Trophoblast cell (in vitro differentiated cells and primary cell): ENCODE results near the gene NCAPH2.

Source experiments
- DNase-seq, 2 donors: peaks; one replicate each; pipeline ENCODE4 v3.0.0-alpha.2; 2016
- H2AFZ ChIP-seq: 2 replicates; pipeline ENCODE4 v1.6.1; 2013; ENCODE audit warnings: low read length, moderate library complexity, mild to moderate bottlenecking; ENCODE audit not compliant: insufficient read depth, poor library complexity
- H2AK5ac ChIP-seq: 2 replicates; pipeline ENCODE4 v1.6.1; 2013; ENCODE audit warnings: mild to moderate bottlenecking, low read length
- H2BK120ac ChIP-seq: 2 replicates; pipeline ENCODE4 v1.6.1; 2013; ENCODE audit warnings: low read length, mild to moderate bottlenecking, moderate library complexity; ENCODE audit not compliant: insufficient read depth, poor library complexity
- H2BK12ac ChIP-seq: 2 replicates; pipeline ENCODE4 v1.6.1; 2013; ENCODE audit warnings: mild to moderate bottlenecking, low read length, moderate library complexity
- H2BK5ac ChIP-seq: 2 replicates; pipeline ENCODE4 v1.6.1; 2013; ENCODE audit warnings: low read length, low read depth, moderate library complexity, mild to moderate bottlenecking; ENCODE audit not compliant: poor library complexity
- H3K14ac ChIP-seq: 2 replicates; pipeline ENCODE4 v1.6.1; 2013; ENCODE audit warnings: mild to moderate bottlenecking, low read length
- H3K18ac ChIP-seq: 2 replicates; pipeline ENCODE4 v1.6.1; 2013; ENCODE audit warnings: mild to moderate bottlenecking, low read length
- H3K23ac ChIP-seq: 2 replicates; pipeline ENCODE4 v1.6.1; 2013; ENCODE audit warnings: low read length
- H3K27ac ChIP-seq: 2 replicates; pipeline ENCODE4 v1.5.1; 2013; ENCODE audit warnings: low read depth, mild to moderate bottlenecking, inconsistent platforms, low read length, moderate library complexity
- H3K27me3 ChIP-seq: 2 replicates; pipeline ENCODE4 v1.6.1; 2013; ENCODE audit warnings: inconsistent platforms, mild to moderate bottlenecking, low read length, moderate library complexity; ENCODE audit not compliant: insufficient read depth
- H3K36me3 ChIP-seq, 2 experiments: 1 replicate in 1 of 2; 2 replicates in 1 of 2; pipeline ENCODE4 v1.6.1; 2013; ENCODE audit warnings: low read length in 2 of 2, mild to moderate bottlenecking in 2 of 2, moderate library complexity in 1 of 2; ENCODE audit not compliant: insufficient read depth in 2 of 2, control insufficient read depth in 1 of 2
- H3K4ac ChIP-seq: 2 replicates; pipeline ENCODE4 v1.6.1; 2013; ENCODE audit warnings: low read depth, mild to moderate bottlenecking, low read length, moderate library complexity
- H3K4me1 ChIP-seq, 2 experiments: 1 replicate in 1 of 2; 2 replicates in 1 of 2; pipeline ENCODE4 v1.6.1; 2013; ENCODE audit warnings: low read length in 2 of 2, mild to moderate bottlenecking in 2 of 2, moderate library complexity in 1 of 2; ENCODE audit not compliant: insufficient read depth in 2 of 2, control insufficient read depth in 1 of 2
- H3K4me2 ChIP-seq: 2 replicates; pipeline ENCODE4 v1.6.1; 2013; ENCODE audit warnings: inconsistent platforms, mild to moderate bottlenecking, low read length, moderate library complexity
- H3K4me3 ChIP-seq: 2 replicates; pipeline ENCODE4 v1.5.1; 2013; ENCODE audit warnings: mild to moderate bottlenecking, low read depth, low read length, inconsistent platforms
- H3K79me1 ChIP-seq: one replicate; pipeline ENCODE4 v1.6.1; 2013; ENCODE audit warnings: low read length
- H3K79me2 ChIP-seq: 2 replicates; pipeline ENCODE4 v1.6.1; 2013; ENCODE audit warnings: low read length, mild to moderate bottlenecking; ENCODE audit not compliant: control insufficient read depth, insufficient read depth, poor library complexity
- H3K9ac ChIP-seq: 2 replicates; pipeline ENCODE4 v1.6.1; 2013; ENCODE audit warnings: mild to moderate bottlenecking, low read length
- H3K9me3 ChIP-seq: 2 replicates; pipeline ENCODE4 v1.6.1; 2013; ENCODE audit warnings: low read depth, mild to moderate bottlenecking, control low read depth, inconsistent platforms, low read length; ENCODE audit not compliant: insufficient read depth
- H4K12ac ChIP-seq: 2 replicates; pipeline ENCODE4 v1.6.1; 2013; ENCODE audit warnings: low read depth, mild to moderate bottlenecking, low read length, moderate library complexity
- H4K8ac ChIP-seq: 2 replicates; pipeline ENCODE4 v1.6.1; 2013; ENCODE audit warnings: low read depth, mild to moderate bottlenecking, low read length, moderate library complexity
- H4K91ac ChIP-seq: one replicate; pipeline ENCODE4 v1.6.1; 2013; ENCODE audit warnings: low read depth, mild to moderate bottlenecking, low read length, moderate library complexity
- WGBS: extraction: QIAGEN DNeasy Blood & Tissue Kit; methylation state at CpG from one replicate; pipeline ENCODE4 v1.1.7; 2013; ENCODE audit warnings: missing lambda C conversion rate; ENCODE audit not compliant: insufficient read length, insufficient coverage; ENCODE audit errors: extremely low coverage; 5-methylcytosine and 5-hydroxymethylcytosine counted together

Gene NCAPH2

GRCh38 chr22:50525858-50526107 is 17.8 kb downstream of the NCAPH2 start:
- Histone ChIP-seq H3K9me3 (no peaks in the 10 kb centered on the region), H3K79me1 (peaks cover 29% of the 10 kb centered on the region), H3K79me2 (peaks cover 21% of the 10 kb centered on the region), H4K91ac (peak overlapping the region; percentile 89), H3K27ac (peak overlapping the region; percentile 88), H4K12ac (peak overlapping the region; percentile 57), H2BK5ac (peak overlapping the region; percentile 66), H3K27me3 (no peaks in the 10 kb centered on the region), H3K9ac (peak overlapping the region; percentile 80), H3K4ac (peak overlapping the region; percentile 10), H2BK120ac (no peak overlapping the region), H3K4me1 (peaks cover 23 to 41% of the 10 kb centered on the region in 2 experiments), H3K4me2 (peak overlapping the region; percentile 85), H3K14ac (peak overlapping the region; percentile 78), H4K8ac (peak overlapping the region; percentile 79), H3K36me3 (peaks cover 36 to 38% of the 10 kb centered on the region in 2 experiments), H2BK12ac (no peak overlapping the region), H3K18ac (peak overlapping the region; percentile 67), H3K23ac (no peak overlapping the region), H3K4me3 (peak overlapping the region; percentile 77), H2AK5ac (no peak overlapping the region), H2AFZ (peak overlapping the region; percentile 33)
- WGBS: no CpG with 5 or more reads among the region's 33 CpGs
- DNase-seq: no peak

GRCh38 chr22:50526108-50526833 is 18.2 kb downstream of the NCAPH2 start:
- DNase-seq: peak; percentile 95 to 97
- H3K27ac ChIP-seq: peak overlapping the region; percentile 88
- peak overlapping the region; percentile 62 for H2AK5ac ChIP-seq
- H3K4me3 ChIP-seq: peak overlapping the region; percentile 77
- no peaks in the 10 kb centered on the region for H3K27me3 ChIP-seq
- H3K4me2 ChIP-seq: peak overlapping the region; percentile 85
- peaks cover 31 to 33% of the 10 kb centered on the region in 2 experiments for H3K36me3 ChIP-seq
- peak overlapping the region; percentile 44 for H3K4ac ChIP-seq
- no peak overlapping the region for H3K23ac ChIP-seq
- peaks cover 34% of the 10 kb centered on the region for H3K79me1 ChIP-seq
- peaks cover 24% of the 10 kb centered on the region for H3K79me2 ChIP-seq
- H4K91ac ChIP-seq: peak overlapping the region; percentile 89
- H4K8ac ChIP-seq: peak overlapping the region; percentile 79
- no peak overlapping the region for H2BK12ac ChIP-seq
- peak overlapping the region; percentile 57 for H4K12ac ChIP-seq
- H3K14ac ChIP-seq: peak overlapping the region; percentile 78
- H3K4me1 ChIP-seq: peaks cover 27 to 46% of the 10 kb centered on the region in 2 experiments
- no peaks in the 10 kb centered on the region for H3K9me3 ChIP-seq
- peak overlapping the region; percentile 66 for H2BK5ac ChIP-seq
- H3K9ac ChIP-seq: peak overlapping the region; percentile 85
- H2BK120ac ChIP-seq: peak overlapping the region; percentile 79
- H2AFZ ChIP-seq: peak overlapping the region; percentile 12
- H3K18ac ChIP-seq: peak overlapping the region; percentile 72
- no CpG with 5 or more reads among the region's 77 CpGs for WGBS

DNA sequence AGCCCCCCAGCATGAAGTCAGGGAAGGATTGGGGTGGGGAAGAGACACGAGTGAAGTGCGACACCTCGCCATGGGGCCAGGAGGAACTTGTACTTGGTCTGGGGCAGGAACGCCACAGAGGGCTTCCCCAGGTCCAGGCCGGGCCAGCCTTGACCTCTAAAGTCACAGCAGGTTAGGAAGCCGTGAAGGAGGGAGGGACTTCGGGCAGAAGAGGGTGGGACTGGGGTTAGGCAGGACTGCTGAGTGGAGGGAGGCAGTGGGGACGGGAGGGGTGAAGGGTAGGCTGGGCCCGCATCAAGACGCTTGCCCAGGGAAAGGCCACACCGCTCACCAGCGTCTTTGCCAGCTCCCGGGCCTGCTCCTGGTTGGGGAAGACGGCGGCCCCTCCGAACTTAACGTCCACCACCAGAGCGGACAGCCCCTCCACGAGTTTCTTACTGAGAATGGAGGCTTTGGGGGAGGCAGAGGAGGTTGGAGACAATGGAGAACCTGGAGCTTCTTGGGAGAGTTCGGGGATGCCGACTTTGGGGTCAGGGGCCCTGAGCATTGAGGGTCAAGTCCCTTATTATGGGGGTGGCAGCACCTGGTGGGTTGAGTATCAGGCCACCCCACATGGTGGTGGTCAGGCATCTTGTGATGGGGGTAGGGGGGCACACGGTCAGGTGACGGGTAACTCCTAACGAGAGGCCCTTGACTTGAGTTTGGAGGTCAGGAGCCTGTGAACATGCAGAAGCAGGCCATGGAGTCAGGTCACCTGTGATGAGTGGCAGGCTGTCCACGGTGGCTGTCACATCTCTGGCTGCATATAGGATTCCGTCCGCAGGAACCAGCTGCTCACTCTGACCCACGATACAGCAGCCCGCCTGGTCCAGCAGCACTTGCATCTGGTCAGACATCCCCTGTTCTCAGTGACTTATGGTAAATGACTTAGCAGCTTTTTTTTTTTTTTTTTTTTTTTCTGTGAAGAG is 19.1 kb downstream of the NCAPH2 start:
- WGBS: no CpG with 5 or more reads among the region's 29 CpGs
- Histone ChIP-seq H3K4me3 (peak overlapping the region; percentile 77), H3K27ac (peak overlapping the region; percentile 88), H3K23ac (no peak overlapping the region), H3K27me3 (no peaks in the 10 kb centered on the region), H3K18ac (peak overlapping the region; percentile 72), H4K12ac (peak overlapping the region; percentile 57), H3K14ac (peak overlapping the region; percentile 72), H3K4me2 (peak overlapping the region; percentile 85), H3K36me3 (peaks cover 23 to 25% of the 10 kb centered on the region in 2 experiments), H2AFZ (peak overlapping the region; percentile 12), H3K4ac (peak overlapping the region; percentile 43), H2BK120ac (peak overlapping the region; percentile 79), H3K79me2 (peaks cover 31% of the 10 kb centered on the region), H3K9me3 (no peaks in the 10 kb centered on the region), H3K4me1 (peaks cover 30 to 53% of the 10 kb centered on the region in 2 experiments), H2BK12ac (no peak overlapping the region), H2AK5ac (peak overlapping the region; percentile 62), H4K91ac (peak overlapping the region; percentile 89), H4K8ac (peak overlapping the region; percentile 79), H3K9ac (peak overlapping the region; percentile 85), H3K79me1 (peaks cover 42% of the 10 kb centered on the region), H2BK5ac (peak overlapping the region; percentile 66)
- DNase-seq: peak; percentile 75 to 80

DNA sequence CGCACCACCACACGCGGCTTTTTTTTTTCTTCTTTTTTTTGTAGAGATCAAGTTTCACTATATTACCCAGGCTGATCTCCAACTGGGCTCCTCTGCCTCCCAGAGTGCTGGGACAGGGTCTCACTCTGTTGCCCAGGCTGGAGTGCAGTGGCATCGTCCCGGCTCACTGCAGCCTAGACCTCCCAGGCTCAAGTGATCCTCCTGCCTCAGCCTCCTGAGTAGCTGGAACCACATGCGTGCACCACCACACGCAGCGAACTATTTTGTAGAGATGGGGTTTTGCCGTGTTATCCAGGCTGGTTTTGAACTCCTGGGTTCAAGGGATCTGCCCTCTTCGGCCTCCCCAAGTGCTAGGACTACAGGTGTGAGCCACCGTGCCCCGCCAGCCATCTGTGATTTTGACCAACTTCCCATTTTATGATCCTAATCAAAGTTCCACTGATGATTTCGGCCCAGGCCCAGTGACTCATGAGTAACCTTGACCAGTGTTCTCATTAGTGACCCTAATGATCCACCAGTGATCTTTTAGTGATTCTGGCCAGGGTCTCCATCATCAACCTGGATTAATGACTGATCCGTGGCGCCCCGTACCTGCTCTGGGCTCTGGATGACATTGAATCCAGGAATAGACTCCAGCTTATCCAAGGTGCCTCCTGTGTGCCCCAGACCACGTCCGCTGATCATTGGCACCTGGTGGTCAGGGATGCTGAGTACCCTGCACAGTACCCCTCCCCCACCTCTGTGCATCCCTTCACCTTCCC is 20.1 kb downstream of the NCAPH2 start:
- H2AFZ ChIP-seq: no peak overlapping the region
- no peak for DNase-seq
- no peaks in the 10 kb centered on the region for H3K9me3 ChIP-seq
- H3K36me3 ChIP-seq: peaks cover 13 to 15% of the 10 kb centered on the region in 2 experiments
- no peak overlapping the region for H4K91ac ChIP-seq
- peaks cover 49% of the 10 kb centered on the region for H3K79me1 ChIP-seq
- H2BK5ac ChIP-seq: no peak overlapping the region
- peaks cover 33% of the 10 kb centered on the region for H3K79me2 ChIP-seq
- H3K4me3 ChIP-seq: no peak overlapping the region
- H3K14ac ChIP-seq: no peak overlapping the region
- H4K12ac ChIP-seq: no peak overlapping the region
- H2BK12ac ChIP-seq: no peak overlapping the region
- no peak overlapping the region for H3K4me2 ChIP-seq
- no peak overlapping the region for H2AK5ac ChIP-seq
- no peak overlapping the region for H3K18ac ChIP-seq
- H3K4me1 ChIP-seq: peaks cover 35 to 58% of the 10 kb centered on the region in 2 experiments
- H3K9ac ChIP-seq: no peak overlapping the region
- no peak overlapping the region for H3K23ac ChIP-seq
- no peak overlapping the region for H3K27ac ChIP-seq
- H2BK120ac ChIP-seq: no peak overlapping the region
- no CpG with 5 or more reads among the region's 18 CpGs for WGBS
- no peaks in the 10 kb centered on the region for H3K27me3 ChIP-seq
- H3K4ac ChIP-seq: no peak overlapping the region
- H4K8ac ChIP-seq: no peak overlapping the region
